Liver (tissue), 3 donors: Measurements from ENCODE around the gene STAB1.

ENCODE experiments used
- HNF4A ChIP-seq, 2 donors: conservative IDR thresholded peaks; 2 replicates each; pipeline ENCODE4 v1.6.1; 2016; ENCODE audit warnings: antibody characterized with exemption in 2 of 2, mild to moderate bottlenecking in 2 of 2
- TAF1 ChIP-seq: conservative IDR thresholded peaks from 2 replicates; pipeline ENCODE4 v1.6.1; 2016; ENCODE audit warnings: antibody characterized with exemption, mild to moderate bottlenecking
- TF ChIP-seq, protein P1 (sequence below): fragments of 150-350 bp; IDR thresholded peaks from 2 replicates; pipeline ENCODE4 v1.5.1; 2017; ENCODE audit warnings: improper control_type of control experiment, low read depth, low read length; ENCODE audit not compliant: missing input control
- TF ChIP-seq, protein P2 (sequence below): IDR thresholded peaks from 2 replicates; pipeline ENCODE4 v1.6.1; 2016; ENCODE audit warnings: antibody characterized with exemption
- donor health status: healthy.
- donor health status: healthy.

DNA sequence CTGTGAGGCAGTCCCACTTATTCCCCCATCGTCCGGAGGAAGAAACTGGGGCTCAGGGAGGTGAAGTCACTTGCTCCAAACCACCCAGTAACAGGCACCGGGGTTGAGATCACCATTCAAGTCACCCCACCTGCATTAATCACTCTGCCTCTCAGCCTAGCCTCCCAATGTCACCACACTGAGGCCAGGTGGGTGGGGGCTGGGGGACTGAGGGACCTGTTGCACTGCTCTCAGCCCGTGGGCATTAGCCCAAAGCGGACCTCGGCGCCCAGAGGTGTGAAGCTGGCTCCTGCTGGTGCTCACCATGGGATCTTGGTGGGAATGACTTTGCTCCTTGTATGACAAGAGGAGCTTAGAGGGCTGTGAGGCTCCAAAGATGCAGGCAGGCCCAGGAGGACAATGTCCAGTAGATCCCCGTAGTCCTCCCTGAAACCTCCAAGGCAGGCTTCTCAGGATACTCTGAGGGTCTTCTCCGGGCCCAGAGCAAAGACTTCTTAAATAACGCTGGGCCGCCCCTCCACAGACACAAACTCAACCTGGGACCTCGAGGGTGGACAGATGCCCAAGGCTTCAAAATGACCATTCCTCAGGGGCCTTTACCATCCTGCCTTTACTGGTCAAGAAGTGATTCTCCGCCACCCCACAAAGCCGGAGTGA is 36.9 kb downstream of the STAB1 start:
- TF ChIP-seq, protein P1, sequence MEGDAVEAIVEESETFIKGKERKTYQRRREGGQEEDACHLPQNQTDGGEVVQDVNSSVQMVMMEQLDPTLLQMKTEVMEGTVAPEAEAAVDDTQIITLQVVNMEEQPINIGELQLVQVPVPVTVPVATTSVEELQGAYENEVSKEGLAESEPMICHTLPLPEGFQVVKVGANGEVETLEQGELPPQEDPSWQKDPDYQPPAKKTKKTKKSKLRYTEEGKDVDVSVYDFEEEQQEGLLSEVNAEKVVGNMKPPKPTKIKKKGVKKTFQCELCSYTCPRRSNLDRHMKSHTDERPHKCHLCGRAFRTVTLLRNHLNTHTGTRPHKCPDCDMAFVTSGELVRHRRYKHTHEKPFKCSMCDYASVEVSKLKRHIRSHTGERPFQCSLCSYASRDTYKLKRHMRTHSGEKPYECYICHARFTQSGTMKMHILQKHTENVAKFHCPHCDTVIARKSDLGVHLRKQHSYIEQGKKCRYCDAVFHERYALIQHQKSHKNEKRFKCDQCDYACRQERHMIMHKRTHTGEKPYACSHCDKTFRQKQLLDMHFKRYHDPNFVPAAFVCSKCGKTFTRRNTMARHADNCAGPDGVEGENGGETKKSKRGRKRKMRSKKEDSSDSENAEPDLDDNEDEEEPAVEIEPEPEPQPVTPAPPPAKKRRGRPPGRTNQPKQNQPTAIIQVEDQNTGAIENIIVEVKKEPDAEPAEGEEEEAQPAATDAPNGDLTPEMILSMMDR: no peak
- TF ChIP-seq, protein P2, sequence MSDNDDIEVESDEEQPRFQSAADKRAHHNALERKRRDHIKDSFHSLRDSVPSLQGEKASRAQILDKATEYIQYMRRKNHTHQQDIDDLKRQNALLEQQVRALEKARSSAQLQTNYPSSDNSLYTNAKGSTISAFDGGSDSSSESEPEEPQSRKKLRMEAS: no peak
- TF ChIP-seq HNF4A (conservative IDR thresholded peaks at IDR 0.05) (no peak), TAF1 (no peak)
